WI38 (cell line): ENCODE results near the gene STAT3.
A peak's percentile ranks its signal among the peaks of the same experiment; 100 is the strongest.
"Not testable (repeated sequence)": the region's sequence is repeated elsewhere in the genome, so short reads cannot be mapped to it uniquely, and the experiment has no call there.

Experiments
- H3K4me3 ChIP-seq: 2 replicates; pipeline ENCODE4 v1.5.1; 2011; ENCODE audit warnings: low read depth, mild to moderate bottlenecking, control low read depth, low read length
- CTCF ChIP-seq: IDR thresholded peaks from 2 replicates; pipeline ENCODE4 v1.5.1; 2012; ENCODE audit warnings: low read depth, mild to moderate bottlenecking, control low read depth, low read length

STAT3 gene

GRCh38 chr17:42399948-42400843, 12.0 kb upstream of the STAT3 start:
- no peak overlapping the region for H3K4me3 ChIP-seq
- TF ChIP-seq CTCF = no peak

GRCh38 chr17:42399121-42399520, 10.9 kb upstream of the STAT3 start:
- TF ChIP-seq CTCF = no peak
- no peak overlapping the region for H3K4me3 ChIP-seq

GRCh38 chr17:42395601-42396000, 7.4 kb upstream of the STAT3 start:
- not testable (repeated sequence) for H3K4me3 ChIP-seq

- TF ChIP-seq CTCF = no peak
- no peak overlapping the region for H3K4me3 ChIP-seq
These were observed 6.6 kb upstream of the STAT3 start for GRCh38 chr17:42394838-42395237.

GRCh38 chr17:42392692-42393415, 4.6 kb upstream of the STAT3 start:
- no peak for TF ChIP-seq CTCF
- H3K4me3 ChIP-seq = no peak overlapping the region

GRCh38 chr17:42391439-42391838, 3.2 kb upstream of the STAT3 start:
- not testable (repeated sequence) for H3K4me3 ChIP-seq

GRCh38 chr17:42389899-42390298, 1.7 kb upstream of the STAT3 start:
- no peak overlapping the region for H3K4me3 ChIP-seq
- no peak for TF ChIP-seq CTCF

- no peak for TF ChIP-seq CTCF
- H3K4me3 ChIP-seq = peak overlapping the region; percentile 54
These were observed 834 bp upstream of the STAT3 start for GRCh38 chr17:42389135-42389417.
